SHP77 treated with DMSO at 0.1 percent for 48 hours (cell line): ENCODE measurements around the gene NAPSA.
"Not testable (repeated sequence)": the region's sequence is repeated elsewhere in the genome, so short reads cannot be mapped to it uniquely, and the experiment has no call there.

Experiments used
- DNase-seq: peaks from one replicate; lab custom pipeline; 2025; lab: John Stamatoyannopoulos, UW

The NAPSA gene

DNA sequence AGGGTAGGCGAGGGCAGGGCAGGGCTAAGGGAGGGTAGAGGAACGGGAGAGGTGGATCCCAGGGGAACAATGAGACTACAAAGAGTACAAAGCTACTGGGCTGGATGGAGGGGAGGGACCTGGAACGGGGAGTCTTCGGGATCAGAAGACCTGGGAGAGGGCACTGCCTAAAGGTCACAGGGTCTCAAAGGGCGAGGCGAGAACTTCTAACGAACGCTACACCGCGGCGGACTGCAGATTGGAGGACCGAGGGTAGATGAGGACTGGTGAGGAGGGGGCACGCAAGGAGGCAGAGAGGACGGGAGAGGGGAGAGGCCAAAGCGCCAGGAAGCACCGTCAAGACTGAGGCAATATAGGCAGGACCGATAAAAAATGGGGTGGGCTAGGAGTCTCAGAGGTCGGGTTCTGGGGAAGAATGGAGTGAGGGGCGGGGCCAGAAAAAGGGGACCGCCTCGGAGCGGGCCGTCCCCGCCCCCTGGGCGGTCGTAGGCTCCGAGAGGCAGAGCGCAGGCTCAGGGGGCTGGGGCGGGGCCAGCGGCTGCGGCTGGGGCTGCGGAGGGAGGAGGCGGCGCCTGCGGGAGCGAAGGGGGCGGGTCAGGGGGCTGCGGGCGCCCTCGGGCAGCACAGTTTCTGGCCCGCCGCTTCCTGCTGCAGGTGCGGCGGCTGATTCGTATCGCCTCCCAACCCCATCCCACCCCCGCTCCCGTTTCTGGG, 34.9 kb downstream of the NAPSA start:
- peak; percentile 65 for DNase-seq

DNA sequence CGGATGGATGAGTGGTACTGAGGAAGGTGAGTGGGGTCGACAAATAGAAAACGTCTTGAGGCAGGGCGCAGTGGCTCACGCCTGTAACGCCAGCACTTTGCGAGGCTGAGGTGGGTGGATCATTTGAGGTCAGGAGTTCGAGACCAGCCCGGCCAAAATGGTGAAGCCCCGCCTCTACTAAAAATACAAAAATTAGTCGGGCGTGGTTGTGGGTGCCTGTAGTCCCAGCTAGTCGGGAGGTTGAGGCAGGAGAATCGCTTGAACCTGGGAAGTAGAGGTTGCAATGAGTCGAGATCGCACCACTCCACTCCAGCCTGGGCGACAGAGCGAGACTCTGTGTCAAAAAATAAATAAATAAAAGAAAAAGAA, 35.5 kb downstream of the NAPSA start:
- not testable (repeated sequence) for DNase-seq

DNA sequence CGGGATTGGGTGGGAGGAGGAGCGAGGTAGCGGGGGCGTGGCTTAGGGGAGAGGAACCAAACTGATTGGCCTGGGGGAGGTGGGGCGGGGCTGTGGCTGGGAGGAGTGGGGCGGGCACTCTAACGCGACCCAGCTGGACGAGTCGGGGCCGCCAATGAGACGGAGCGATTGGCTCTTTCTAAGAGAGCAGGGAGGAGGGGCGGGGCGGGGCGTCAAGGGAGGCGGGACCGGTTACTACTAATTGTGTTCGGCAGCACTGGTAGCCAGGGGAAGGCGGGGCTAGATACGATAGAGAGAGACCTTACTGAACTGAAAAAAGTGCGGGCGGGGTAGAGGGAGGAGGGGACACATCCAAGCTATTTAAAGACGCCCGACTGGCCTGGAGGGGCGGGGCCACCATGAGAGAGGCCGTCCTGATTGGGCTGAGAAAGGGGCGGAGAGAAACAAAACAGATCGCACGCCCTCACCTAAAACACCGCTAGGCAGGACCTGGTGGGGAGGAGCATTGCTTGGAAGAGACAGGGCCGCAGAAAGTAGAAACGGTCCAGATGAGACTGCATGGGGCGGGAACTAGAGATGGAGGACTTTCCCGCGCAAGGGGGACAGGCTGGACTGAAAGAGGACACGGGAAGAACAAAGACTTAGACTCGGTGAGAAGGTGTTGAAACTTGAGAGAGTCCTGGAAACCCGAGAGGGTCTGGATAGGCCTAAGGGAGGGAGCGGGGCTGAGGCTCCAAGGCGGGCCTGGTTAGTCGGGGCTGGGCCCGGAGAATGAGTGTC, 36.1 kb downstream of the NAPSA start, which contains the start of gene KCNC3:
KCNC3 (minus strand) TSS at position 232 of the 780 bp plus-strand sequence. CDS start 295 bp downstream, outside the sequence.
- DNase-seq: peak; percentile 99

GRCh38 chr19:50328873-50329145, 36.6 kb downstream of the NAPSA start:
- DNase-seq: no peak

DNA sequence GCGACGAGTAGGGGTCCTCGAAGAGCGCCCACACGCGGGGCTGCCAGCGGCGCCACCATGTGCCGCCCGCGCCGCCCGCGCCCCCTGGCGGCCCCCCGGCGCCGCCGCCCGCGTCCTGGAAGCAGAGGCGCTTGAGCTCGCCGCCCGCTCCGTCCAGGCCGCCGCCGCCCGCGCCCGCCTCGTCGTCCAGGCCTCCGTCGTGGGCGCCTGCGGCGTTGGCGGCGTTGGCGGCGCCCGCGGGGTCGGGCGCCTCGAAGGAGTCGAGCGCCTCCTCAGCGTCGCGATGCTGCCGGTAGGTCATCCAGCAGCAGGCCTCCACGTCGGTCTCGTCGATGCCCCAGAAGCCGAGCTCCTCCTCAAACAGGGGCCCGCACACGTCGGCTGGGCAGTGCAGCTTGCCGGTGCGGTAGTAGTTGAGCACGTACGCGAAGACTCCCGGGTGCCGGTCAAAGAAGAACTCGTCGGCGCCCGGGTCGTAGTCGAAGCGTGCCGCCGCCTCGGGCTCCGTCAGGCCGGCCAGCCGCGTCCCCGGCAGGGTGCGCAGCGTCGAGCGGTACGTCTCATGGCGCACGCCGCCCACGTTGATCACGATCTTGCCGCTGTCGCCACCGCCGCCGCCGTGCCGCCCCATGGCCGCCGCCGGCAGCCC, 37.1 kb downstream of the NAPSA start:
- no peak for DNase-seq

- DNase-seq: no peak
These were observed 37.8 kb downstream of the NAPSA start for GRCh38 chr19:50327461-50328223.

DNA sequence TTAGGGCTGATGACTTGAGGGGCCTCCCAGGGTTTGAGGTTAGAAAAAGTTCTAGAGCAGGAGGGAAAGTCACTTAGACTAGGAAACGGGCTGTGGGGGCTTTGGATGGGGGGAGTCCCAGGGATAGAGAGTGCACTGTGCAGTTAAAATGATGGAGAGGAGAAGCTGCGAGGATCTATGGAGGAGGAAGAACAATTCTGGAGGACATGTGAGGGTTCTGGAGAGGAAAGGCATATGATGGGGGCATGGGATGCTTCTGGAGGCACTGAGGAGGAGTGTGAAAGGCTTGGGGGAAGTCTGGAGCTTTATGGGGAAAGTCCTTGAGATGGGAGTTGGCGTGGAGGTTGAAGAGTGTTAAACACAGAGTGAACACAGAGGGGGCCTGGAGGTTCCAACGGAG, 38.4 kb downstream of the NAPSA start:
- no peak for DNase-seq

GRCh38 chr19:50326101-50326664, 39.3 kb downstream of the NAPSA start:
- DNase-seq: no peak

DNA sequence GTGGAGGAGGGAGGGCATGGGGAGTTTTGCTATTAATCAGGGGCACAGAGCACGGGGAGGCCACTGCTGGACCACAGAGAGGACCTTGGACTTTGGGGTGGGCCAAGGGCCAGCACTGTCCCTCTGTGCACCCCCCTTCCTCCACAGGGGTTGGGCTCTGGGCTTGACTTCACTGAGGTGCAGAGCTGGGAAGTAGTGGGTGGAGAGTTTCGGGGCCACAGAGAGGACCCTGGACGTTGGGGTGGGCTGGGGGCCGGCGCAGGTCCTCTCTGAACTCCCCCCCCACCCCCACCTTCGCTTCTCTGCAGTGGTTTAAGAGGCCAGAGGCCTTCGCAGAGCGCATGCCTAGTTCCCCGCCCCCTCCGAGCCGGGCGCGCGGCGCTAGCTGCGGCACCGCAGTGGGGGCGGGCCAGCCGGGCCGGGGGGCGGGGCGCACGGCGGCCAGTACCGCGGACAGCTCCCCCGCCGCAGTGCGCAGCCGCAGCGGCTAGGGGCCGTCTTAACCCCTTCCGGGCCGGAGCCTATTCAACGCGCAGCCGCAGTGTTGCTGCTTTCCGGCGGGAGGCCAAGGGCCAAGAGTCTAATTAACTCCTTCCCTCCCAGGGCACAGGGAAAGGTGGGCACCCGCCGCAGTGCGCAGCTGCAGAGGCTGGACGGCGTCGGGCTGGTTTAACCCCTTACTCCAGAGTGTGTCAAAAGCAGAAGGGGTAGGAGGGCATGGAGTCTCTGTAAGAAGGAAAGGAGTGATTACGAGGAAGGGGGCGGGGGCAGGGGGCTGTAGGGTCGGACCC, 39.9 kb downstream of the NAPSA start:
- DNase-seq: peak; percentile 85

- DNase-seq: no peak
These were observed 41.1 kb downstream of the NAPSA start for GRCh38 chr19:50324331-50324730.

DNA sequence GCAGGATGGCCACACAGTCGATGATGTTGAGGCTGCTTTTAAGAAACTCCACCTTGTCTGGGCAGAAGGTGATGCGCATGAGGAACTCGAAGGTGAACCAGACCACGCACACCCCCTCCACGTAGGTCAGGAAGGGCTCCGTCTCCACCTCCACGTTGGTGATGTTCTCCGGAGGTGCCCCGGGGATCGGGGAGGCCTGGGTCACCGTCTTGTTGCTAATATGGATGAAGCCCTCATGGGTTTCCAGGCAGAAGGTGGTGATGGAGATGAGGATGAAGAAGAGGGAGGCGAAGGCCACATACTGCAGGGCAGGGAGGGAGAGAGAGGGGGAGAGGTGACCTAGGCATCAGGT, 41.7 kb downstream of the NAPSA start:
- no peak for DNase-seq

DNA sequence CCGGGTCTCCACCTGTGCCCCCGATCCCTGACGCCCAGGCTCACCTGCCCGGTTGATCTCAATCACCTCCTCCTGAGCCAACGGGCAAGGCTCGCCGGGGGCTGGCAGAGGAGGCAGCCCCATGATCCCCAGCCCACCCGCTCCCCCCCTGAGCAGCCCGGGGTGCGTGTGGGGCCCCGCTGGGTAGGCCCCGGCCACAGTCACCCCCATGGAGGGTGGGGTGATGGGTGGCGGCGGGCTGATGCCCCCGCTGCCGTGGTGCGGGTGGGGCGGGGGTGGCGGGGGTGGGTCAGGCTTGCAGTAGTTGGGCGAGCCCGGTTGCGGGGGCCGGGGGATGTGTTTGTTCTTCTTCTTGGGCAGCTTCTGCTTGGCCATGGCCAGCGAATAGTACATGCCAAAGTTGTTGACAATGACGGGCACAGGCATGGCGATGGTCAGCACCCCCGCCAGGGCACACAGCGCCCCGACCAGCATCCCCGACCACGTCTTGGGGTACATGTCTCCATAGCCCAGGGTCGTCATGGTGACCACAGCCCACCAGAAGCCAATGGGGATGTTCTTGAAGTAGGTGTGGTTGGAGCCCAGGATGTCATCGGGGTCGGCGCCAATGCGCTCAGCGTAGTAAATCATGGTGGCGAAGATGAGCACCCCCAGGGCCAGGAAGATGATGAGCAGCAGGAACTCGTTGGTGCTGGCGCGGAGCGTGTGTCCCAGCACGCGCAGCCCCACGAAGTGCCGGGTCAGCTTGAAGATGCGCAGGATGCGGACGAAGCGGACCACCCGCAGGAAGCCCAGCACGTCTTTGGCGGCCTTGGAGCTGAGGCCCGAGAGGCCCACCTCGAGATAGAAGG, 42.3 kb downstream of the NAPSA start:
- DNase-seq: no peak

- no peak for DNase-seq
These were observed 43.2 kb downstream of the NAPSA start for GRCh38 chr19:50322234-50322633.

DNA sequence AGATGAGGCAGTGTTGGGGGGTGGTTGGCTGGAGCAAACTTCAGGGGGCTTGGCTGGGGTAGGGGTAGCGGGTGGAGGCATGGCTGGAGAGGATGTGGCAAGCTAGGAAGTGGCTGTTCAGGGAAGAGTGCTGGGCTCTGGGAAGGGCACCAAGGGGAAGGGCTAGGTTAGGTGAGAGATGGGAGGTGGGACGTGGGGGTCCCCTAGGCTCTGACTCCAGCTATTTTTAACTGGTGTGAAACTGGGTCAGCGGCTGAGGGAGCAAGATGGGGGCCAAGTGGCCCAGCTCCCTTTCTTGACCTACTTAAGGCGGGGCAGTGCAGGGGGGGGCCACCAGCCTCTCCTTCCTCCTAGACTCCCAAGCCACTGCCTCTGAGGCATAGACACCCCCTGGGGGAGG, 43.6 kb downstream of the NAPSA start:
- no peak for DNase-seq

DNA sequence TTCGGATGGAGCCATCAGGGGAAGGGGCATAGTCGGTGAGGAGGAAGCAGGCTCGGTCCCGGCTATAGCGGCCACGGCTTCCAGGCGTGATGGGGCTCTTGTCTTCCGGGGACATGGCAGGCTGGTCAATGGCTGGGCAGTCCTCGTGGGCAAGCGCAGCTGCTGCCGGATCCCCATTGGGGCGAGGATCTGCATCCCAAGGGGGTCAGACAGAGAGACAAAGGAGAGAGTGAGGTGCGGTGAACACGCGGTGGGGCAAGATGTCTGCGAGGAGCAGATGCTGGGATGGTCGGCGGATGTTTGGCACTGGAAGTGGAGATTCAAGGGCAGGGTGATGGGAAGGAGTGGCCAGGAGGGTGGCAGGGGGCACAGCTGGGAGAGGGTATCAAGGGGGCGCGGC, 44.8 kb downstream of the NAPSA start:
- no peak for DNase-seq

DNA sequence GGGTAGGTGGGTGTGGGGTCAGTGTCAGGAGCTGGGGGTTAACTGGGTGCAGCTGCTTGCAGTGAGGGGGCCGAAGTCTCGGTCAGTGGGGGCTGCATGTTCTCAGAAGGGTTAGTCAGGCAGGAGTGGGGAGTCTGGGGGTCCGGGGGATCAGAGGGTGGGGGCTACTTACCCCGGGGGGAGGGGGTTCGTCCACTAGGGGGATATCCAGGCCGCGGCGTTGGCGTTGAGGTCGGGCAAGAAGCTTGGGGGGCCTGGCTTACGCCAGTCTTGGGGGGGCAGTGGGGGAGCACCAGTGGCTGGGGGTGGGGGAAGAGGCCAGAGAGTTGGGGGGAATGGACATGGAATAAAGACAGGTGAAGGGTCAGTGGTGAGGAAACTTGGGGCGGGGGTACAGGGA, 45.4 kb downstream of the NAPSA start:
- DNase-seq: no peak

- DNase-seq: no peak
These were observed 46.3 kb downstream of the NAPSA start for GRCh38 chr19:50319156-50319555.

GRCh38 chr19:50318438-50318837, 47.0 kb downstream of the NAPSA start:
- no peak for DNase-seq

GRCh38 chr19:50317115-50317514, 48.3 kb downstream of the NAPSA start:
- no peak for DNase-seq

DNA sequence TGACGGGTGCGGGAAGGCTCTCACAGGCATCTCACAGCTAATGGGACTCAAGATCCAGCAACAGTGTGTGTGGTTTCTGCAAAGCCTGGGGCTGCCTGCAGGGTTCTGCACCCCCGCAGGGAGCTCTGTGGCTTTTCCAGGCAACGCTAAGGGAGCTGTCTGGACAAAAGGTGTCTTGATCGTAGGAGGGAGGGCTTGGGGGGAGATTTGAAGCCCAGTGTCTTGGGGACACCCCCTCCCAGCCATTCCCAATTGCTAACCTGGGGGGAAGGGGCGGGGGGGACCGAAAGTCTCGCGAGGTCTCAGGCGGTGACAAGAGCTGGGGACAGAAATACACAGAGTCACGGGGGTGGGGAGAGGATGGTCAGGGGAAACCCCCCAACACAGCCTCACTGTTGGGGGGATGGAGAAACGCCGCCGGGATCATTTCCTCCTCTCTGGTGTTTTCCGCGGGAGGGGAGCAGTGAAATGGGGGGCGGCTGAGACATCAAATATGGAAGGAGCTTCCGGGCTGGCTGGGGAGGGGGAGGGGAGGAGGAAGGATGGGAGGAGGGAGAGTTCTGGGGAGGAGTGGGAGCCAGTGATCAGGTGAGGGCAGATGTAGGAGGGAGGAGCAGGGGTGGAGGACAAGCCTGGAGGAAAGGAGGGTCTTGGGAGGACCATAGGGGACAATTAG, 49.5 kb downstream of the NAPSA start:
- no peak for DNase-seq
